Sciatic nerve (tissue), 2 donors: ENCODE measurements around the gene PRXL2B. TPM values are rescaled to one million over a fixed set of nuclear protein-coding genes. Genes with fewer than 3 reads are reported as not detected.

Experiments used
- ATAC-seq: fragments of 200-7000 bp; cut with Tn5 transposase; one replicate; pipeline ENCODE4 v1.9.1; 2020; ENCODE audit warnings: mild to moderate bottlenecking, moderate library complexity
- DNase-seq: peaks from one replicate; pipeline ENCODE4 v3.0.0-alpha.2; 2020; ENCODE audit warnings: low spot score
- intact Hi-C: fragments of 100-400 bp; cut with DNase I; formaldehyde crosslinking; loops from one replicate; pipeline ENCODE4 v1.14.2; 2022
- total RNA-seq: library from RNA; stranded (reverse); fragmentation: NEBNext Ultra II Directional; extraction: Animal tissue kit (Norgen Biotek cat#: 25700); gene quantifications from one replicate; pipeline ENCODE4 v1.2.1, GENCODE V29; 2021
- donor health status: DM: no; HTN: no; CAD: no.
- donor health status: DM: no; HTN: no; CAD: no.

PRXL2B gene
- total RNA-seq, 1 donor from 2014 or later: 23.9 TPM

DNA sequence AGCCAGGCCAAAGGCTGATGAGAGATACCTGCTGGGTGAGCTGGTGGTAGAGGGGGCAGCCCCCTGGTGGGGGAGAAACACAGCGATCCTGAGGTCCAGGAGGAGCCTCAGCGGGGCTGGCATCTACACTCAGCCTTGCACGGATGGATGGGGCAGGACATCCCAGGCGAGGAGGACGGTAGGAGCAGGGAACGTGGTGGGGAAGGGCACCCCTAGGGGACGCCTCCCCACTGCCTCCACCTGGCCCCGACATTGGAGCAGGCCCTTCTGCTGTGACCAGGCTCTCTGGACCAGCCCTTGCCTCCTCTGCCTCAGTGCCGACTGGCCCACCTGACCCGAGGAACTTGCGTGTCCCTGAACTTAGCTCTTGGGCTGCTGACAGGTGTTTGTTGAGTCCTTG is 52.6 kb downstream of the PRXL2B start:
- no peak for ATAC-seq
- intact Hi-C loops: no loop called here
- DNase-seq: peak; percentile 49

DNA sequence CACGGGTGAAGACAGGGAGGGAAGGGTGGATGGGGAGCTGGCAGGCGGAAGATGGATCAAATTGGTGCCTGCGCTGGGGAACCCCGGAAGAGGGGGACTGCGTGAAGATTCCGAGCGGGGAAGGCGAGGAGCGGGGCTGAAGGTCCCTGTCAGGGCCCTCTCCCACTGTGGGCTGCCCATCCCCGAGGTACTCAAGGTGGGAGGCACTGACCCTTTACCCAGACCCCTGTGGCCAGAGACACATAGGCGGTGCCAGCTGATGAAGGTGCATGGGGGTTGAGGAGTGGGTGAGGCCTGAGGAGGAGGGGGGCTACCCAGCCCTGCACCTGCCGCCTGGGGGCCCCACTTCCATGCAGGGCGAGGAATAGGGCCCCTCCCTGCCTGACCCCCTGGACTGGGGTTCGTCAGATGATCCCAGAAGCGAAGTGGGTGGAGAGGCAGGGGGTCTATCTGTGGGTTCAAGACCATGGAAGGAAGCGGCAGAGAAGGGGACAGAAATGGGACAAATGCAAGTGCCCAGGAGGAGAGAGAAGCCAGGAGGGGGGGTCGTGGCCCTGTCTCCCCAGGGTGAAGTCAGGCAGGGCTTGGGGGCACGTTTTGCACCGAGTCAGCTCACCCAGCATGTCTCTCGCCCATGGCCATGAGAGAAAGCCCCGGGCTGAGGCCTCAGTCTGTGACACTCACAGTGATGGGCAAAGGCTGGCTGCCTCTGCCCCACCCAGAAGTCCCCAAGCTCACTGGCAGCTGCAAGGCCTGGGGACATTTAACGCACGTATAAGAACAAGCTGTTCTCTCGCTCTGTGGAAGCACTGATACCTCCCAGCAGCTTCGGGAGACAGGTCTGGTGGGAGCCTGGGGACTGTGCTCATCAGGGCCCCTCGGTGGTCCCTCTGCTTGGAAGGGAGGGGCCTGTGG is 53.3 kb downstream of the PRXL2B start:
- no peak for ATAC-seq
- intact Hi-C loops: no loop called here
- DNase-seq: peak; percentile 53

DNA sequence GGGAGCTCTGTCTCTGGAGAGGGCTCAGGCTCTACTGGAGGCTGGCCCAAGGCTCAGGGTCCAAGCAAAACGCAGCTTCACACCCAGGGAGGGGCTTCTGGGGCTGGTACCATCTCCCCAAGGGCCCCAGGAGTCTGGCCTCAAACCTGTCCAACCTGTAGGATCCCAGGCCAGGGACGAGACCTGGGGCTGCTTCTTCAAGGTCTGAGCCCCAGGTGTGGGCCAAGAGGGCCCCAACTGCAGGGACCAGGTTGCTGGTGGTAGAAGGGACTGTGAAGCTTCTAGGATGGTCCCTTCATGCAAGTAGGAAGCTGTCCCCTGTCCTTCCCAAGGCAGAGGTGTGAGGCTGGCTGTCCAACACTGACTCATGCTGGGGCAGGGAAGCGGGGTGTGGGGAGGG is 54.0 kb downstream of the PRXL2B start:
- ATAC-seq (no peak), DNase-seq (no peak)
- intact Hi-C loops: no loop called here

Other genes starting within 250 kb of the PRXL2B start
- gene MORN1, start 195.2 kb upstream of the PRXL2B start, total RNA-seq: 16.4 TPM
- gene RER1, start 194.9 kb upstream of the PRXL2B start, total RNA-seq: 87.3 TPM
- 18.1 TPM for gene PEX10, start 174.2 kb upstream of the PRXL2B start, total RNA-seq
- gene PLCH2, start 110.5 kb upstream of the PRXL2B start, total RNA-seq: 1.1 TPM
- gene PANK4, start 60.2 kb upstream of the PRXL2B start, total RNA-seq: 32.3 TPM
- gene HES5, start 56.5 kb upstream of the PRXL2B start, total RNA-seq: 2.1 TPM
- gene TNFRSF14, start 30.4 kb upstream of the PRXL2B start, total RNA-seq: 73.3 TPM
- gene MMEL1, start 46.2 kb downstream of the PRXL2B start, total RNA-seq: 1.7 TPM
- 1.4 TPM for gene TTC34, start 214.9 kb downstream of the PRXL2B start, total RNA-seq